COR-L47 (cell line): Measurements from ENCODE around the gene SPRY1.

Experiments
- DNase-seq: peaks from one replicate; lab custom pipeline; 2025; lab: John Stamatoyannopoulos, UW

The SPRY1 gene

DNA sequence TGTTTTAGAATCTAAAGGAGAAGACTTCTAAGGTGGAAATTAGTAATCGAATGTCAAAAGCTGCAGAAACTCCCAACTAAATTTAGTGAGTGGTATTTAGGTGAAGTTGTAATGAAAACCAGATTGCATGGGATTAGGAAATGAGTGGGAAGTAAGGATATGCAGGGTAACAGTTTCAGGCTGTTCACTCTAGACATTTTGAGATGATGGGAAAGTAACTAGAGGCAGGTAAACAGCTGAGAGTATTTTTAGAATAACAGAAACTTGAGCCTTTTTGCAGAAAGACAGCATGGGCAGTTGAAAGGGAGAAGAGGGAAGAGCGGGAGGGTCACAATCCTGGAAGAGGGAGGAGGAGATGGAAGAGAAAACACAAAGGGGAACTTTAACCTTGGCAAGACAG lies 12.7 kb downstream of the SPRY1 start:
- no peak for DNase-seq

DNA sequence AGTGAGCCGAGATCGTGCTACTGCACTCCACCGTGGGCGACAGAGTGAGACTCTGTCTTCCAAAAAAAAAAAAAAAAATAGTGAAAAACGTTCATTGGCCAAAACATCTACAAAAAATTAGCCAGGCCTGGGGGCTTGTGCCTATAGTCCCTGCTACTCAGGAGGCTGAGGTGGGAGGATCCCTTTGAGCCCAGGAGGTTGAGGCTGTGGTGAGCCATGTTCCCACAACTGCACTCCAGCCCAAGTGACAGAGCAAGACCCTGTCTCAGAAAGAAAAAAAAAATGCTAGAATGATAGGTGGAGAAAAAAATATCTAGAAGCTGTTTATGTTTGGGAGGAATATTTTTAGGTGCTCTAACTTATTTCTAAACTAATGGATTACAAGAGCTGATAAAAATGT lies 14.9 kb downstream of the SPRY1 start:
- DNase-seq, result no peak

DNA sequence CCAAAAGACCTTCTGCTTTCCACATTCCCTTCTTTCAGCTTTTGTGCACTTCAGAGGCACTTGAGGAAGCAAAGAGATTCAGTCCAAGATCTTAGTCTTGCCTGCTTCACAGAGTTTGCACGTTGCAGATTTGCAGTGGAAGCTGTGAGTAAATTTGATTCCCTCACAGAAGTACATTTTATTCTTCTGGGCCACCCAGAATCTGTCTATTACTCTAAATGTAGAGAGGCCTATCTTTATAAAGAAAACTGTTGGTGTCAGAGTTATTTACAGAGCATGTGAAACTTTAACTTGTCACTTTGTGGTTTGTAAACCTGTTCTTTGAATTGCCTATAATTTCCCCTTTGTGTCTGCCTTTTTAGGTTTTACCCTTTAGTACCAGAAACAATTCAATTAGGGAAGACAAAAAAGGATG lies 15.5 kb downstream of the SPRY1 start:
- no peak for DNase-seq

DNA sequence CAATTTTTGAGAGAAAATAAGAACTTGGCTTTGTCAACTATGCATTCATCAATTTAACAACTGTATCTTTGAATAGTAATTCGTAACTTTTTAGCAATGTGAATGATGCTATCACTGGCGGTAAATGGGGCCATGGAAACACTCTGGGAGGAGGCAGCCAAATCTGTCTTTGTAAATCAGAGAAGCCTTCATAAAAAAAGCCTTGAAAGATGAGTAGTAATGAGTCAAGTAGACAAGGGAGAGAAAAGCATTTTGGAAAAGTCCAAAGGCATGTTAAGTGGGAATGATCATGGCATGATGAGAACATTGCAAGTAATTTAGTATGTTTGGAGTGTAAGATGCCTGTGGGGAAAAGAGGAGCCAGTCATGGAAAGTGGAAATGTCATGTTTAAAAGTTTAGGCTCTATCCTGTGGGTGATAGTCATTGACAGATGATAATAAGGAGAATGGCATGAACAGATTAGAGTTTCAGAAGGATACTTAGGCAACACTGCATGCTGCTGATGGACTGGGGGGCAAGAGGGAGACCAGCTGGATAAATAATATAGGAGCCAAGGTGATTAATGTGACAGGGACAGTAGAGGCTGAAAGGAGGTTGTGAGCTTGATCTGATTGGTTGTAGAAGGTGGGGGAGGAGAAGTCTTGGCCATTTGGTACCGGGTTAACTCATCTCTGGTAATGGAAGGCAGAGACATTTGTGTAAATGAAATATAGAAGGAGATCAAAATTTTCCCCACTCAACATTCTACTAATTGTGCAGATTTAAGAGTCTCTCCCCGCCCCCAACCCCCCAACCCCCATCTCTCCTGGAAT lies 16.3 kb downstream of the SPRY1 start:
- DNase-seq, result no peak

DNA sequence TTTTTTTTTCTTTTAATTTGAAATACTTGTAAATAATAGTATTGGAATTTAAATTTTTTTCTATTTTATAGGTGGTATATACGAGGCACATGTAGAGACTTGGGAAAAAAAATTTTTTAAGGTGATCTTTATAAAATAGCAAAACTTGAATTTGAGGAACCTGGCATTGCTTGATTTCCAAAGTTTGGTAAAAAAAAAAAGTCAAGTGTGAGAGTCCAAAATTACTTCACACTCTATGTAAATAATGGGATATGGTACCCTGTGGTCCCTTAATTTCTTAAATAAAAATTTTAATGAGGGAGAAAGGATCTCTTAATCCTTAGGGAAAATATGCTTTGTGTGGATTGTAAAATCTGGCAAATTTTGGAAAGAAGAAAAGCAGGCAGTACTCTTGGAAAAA lies 19.0 kb downstream of the SPRY1 start:
- DNase-seq, result no peak

DNA sequence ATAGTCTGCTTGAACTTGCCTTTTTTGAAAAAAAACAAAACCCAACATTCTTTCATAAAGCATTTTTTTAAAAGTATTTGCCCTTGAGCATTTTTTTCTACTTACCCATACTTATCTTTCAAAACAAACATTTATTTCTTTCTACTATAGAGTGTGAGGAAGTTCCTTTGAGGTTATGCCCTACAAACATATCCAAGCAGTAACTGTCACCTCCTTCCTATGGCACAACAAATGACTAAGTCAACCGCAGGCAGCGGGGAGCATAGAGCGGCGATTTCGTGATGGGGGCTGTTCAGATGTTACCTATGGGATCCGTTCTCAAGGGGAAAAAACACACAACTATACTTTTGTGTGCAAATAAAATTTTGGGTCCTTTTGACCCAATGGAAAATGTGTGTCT lies 19.4 kb downstream of the SPRY1 start:
- no peak for DNase-seq

DNA sequence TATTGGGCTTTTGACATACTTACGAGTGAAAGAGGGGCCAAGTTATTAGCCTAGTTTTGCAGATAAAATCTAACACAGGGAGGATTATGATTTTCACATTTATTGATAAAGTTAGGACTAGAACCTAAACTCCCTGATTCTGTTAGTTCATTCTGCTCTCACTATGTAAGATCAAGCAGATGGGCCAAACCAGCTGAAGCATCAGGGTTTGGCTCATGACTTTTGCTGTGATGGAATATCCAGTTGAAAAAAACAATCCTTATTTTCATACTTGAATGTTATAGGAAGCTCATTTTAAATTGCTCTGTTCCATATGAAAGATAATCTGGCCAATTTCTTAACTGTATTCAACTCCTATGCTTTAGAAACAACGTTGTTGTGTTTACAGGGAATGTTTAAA lies 21.2 kb downstream of the SPRY1 start:
- DNase-seq, result no peak

DNA sequence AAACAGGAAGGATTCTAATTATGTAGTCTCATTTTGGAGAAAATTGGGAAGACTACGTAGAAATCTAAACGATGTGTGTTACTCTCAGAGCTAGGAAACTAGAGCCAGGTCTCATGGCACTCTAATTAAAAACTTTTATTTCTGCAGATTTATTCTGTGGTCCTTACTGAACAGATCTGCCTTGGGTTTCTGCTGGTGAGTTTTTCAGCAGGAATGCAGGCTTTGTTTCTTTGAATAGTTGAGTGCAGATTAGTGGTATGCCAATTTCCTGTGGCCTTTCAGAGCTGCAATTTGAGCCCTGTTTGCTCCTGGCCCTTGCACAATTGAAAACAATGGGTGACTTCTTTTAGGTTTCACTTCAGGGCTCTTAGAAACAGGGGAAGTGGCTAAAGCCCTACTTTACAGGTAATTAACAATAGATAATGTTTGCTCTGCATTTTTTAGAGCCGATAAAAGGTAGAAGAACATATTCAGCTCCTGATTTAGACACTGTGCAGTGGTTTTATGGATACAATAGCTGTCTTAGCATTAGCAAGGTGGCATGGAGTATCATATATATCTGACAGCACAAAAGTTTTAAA lies 21.8 kb downstream of the SPRY1 start:
- peak; percentile 74 for DNase-seq

DNA sequence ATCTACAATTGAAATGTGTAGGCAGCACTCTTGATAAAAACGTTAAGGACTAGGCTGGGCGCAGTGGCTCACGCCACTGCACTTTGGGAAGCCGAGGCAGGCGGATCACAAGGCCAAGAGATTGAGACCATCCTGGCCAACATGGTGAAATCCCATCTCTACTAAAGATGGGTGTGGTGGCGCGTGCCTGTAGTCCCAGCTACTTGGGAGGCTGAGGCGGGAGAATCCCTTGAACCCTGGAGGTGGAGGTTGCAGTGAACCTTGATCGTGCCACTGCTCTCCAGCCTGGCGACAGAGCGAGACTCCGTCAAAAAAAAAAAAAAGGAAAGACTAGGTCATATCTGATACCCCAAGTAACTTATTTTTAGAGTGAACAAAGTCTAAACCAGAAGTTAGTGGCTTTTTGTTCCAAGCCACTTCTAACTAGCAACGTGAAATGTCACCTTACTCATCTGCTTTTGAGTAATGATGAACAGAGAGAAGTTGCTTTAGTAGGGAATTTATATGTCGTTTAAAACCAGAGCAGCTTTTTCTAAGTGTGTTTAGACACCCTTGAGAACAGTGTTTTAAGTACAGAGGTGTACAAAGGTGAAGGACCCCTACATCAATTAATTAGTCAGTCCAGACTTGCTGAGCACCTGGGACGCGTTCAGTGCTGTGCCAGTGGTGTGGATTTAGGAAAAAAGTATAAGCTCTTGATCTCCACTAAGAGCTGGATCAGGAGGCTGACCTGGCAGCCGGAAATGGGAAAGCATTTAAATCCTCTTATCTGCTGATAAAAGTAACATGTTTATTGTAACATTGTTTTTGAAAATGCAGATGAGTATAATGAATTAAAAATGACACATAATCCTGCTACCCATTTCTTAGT lies 23.5 kb downstream of the SPRY1 start:
- no peak for DNase-seq

DNA sequence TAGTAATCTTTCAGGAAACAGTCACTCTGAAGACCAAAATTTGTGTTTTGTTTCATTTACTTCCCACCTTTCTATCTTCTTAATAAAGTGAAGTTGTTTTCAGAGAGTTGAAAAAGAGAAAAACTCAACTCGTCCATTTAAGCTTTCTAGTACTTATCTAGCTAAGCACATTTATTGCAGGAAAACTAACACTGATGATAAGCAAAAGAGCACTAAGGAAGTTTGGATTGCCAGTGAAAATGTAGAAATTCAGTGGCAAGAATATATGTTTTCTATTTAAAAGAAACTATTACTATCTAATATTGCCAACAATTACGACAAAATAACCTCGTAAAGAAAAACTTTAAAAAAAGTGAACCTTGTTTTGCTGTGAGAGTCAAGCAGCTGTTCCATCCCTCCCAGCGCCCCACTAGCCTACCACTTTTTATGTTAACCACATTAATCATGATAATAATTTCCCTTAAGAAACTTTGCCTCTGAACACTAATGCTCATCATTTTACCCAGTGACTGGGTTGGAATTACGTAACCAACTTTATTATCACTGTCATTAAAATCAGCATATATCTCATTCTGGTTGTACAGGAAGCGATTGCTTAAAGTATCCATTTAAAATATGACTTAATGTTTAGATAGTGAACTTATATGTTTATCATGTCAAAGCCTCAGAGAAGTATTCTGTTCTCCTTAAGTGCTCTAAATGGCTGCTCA lies 24.8 kb downstream of the SPRY1 start:
- DNase-seq, result no peak

DNA sequence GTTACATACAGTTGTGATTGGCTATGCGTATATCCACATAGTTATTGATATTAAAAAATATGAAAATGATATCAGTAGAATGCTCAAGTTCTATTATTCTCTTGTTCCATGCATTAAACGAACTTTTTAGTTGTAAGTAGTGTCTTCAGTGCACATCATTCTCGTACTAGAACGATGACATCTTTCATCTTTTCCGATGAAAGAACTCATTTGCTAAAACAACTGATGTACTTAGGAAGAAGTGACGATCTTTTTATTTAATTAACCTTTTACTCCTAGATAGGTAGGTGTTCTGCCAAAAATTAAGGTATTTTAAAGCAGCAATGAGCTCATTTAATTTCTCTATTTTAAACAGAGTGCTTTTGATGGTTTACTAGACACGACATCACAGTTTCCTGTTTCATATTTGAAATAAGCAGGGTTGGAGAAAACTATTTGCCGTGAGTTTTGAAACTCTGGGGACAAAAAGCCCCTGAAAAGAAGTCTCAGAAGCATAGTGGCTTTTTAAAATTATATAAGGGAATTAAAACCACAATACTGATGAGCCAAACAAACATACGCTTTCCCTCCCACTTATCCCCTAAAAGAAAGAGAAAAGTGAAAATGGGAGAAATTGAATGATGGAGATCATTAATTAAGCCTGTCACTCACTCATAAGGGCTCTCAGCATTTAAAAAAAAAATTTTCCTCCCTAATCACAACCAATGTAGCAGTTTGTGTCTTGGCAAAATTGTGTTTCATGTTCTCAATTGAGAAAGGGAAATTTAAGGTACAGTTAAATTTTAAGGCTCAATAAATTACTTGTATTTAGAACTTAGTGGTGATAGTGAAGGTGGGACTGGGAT lies 25.6 kb downstream of the SPRY1 start:
- DNase-seq, result no peak

DNA sequence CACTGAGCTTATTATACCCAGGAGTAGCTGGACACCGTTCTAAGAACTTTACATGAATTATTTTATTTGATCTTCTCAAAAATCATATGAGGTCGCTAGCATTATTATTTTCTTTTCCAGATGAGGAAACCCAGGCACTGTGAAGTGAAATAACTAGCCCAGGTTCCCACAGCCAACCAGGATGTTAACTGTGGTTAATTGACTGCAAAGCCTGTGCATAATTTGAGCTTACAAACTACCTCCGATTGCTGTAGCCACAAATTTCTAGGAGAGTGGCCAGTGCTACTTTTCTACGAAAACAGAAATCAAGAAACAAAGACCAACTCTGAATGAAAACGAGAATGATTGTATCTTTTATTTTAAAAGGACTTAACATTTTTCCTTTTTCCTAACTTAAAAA lies 27.2 kb downstream of the SPRY1 start:
- no peak for DNase-seq

DNA sequence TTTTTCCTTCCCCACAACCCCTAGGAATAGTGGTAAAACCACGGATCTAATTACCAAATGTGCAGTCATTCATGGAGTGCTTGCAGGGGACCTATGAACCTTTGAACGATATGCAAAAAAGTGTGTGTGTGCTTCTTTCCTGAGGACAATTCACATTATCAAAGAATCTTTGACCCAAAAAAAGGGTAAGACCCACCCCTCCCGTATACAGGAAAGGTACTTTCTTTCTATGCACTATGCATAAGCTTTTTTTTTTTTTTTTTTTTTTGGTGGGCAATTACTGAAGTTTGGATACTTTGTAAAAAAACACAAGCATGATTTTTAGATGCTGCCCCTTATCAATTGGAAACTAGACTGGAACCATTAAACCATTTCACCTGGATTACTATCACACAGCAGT lies 31.4 kb downstream of the SPRY1 start:
- no peak for DNase-seq

DNA sequence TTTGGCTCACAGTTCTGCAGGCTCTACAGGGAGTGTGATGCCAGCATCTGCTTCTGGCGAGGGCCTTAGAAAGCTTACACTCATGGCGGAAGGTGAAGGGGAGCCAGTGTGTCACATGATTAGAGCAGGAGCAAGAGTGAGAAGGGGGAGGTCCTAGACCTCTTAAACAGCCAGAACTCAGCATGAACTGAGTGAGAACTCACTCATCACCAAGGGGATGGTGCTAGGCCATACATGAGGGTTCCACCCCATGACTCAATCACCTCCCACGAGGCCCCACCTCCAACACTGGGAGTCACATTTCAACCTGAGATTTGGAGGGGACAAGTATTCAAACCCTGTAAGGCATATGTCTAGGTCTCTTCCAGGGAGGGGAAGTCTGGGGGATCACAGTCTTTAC lies 33.4 kb downstream of the SPRY1 start:
- no peak for DNase-seq

DNA sequence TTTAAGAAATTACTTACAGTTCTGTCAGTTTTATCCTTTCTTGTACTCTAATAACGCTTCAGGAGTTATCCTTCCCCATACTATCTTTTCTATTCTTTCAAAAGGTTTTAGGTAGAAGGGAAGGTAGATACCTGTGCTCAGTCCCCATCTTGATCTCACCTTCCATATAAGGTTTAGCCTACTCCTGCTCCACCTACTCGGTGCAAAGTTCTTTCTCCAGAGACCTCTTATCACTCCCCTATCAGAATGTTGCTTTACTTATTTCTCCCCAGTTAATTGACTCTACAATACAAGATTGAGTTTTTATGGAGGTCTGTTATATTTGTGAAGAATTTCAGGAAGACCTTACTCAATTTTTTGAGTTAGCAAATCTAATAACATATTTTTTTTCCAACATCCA lies 33.9 kb downstream of the SPRY1 start:
- no peak for DNase-seq

DNA sequence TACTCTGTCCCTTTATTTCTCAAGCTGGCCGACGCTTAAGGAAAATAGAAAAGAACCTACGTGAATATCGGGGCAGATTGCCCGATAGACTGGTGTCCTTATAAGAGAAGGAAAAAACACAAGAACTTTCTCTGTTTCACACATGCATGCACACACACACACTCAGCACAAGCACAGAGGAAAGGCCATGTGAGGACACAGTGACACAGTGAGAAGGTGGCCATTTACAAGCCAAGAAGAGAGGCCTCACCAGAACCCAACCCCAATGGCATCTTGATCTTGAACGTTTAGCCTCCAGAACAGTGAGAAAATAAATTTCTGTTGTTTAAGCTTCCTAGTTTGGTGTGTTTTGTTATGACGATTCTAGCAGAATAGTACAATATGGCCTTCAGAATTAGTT lies 37.0 kb downstream of the SPRY1 start:
- no peak for DNase-seq

DNA sequence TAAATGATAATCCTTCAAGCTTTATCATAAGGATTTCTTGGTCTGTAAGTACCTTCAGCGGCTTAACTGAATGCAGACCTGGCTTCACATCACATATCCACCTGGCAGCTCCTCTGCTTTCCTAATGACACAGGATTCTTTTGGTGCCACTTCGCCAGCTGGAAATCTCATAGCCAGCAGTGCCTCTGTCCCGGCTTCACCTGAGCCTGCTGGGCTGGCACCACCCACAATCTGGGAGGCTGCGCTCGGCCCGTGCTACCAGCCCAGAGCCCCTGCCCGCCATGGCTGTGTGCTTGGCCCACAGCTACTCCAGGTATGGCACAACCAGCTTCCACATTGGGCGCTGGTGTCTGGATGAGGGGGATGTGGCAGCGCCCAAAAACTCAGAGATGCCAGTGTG lies 37.4 kb downstream of the SPRY1 start:
- DNase-seq, result no peak

DNA sequence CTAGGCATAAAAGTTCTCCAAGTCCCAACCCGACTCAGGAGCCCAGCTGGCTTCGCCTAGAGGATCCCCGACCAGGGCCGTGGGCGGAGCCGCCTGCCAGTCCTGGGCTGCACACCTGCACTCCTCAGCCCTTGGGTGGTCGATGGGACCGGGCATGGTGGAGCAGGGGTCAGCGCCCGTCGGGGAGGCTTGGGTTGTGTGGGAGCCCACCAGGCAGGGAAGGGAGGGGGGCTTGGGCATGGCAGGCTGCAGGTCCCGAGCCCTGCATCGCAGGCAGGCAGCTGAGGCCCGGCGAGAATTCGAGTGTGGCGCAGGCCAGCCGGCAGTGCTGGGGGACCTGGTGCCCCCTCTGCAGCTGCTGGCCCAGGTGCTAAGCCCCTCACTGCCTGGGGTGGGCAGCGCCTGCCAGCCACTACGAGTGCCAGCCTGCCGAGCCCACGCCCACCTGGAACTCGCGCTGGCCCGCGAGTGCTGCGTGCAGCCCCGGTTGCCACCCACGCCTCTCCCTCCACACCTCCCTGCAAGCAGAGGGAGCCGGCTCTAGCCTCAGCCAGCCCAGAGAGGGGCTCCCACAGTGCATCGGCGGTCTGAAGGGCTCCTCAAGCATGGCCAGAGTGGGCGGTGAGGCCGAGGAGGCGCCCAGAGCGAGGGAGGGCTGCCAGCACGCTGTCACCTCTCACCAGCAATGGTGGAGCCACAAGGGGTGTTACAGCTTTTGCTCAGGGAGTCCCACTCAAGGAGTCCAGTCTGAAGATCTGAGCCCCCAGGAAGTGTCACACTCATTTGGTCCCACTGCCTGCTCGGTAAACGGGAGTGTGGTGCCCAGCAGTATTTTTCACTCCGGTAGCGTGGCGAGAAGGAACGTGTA lies 38.9 kb downstream of the SPRY1 start:
- no peak for DNase-seq

DNA sequence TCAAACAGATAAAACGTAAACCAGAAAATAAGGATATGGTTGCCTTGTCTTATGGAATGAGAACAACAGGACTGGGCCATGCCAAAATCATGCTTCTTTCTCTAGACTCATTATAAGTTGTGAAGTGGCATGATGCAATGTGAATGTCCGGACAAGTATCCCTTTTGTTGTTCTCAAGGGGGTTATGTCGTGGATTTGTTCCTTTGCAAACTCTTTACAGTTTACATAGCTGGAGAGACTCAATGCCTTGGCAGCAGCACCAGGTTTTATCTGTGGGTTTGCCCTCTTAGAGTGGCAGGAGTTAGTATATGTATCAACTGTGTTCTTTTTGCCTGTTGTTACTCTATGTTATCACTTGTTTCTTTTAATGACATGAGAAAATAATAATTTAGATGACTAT lies 41.4 kb downstream of the SPRY1 start:
- no peak for DNase-seq
